Measurements from ENCODE around the gene MAP2K2. TPM values are rescaled to one million over a fixed set of nuclear protein-coding genes. Genes with fewer than 3 reads are reported as not detected.

Gene MAP2K2
- total RNA-seq, 1 donor from 2014 or later: 116 TPM

GRCh38 chr19:4051175-4052101 lies 72.5 kb downstream of the MAP2K2 start:
- Histone ChIP-seq H3K36me3 (ENCODE audit: control insufficient read depth, insufficient read depth, low read length) (peaks cover 34% of the 10 kb centered on the region), H3K27me3 (ENCODE audit: control insufficient read depth, insufficient read depth, low read length) (no peaks in the 10 kb centered on the region), H3K4me3 (ENCODE audit: low read depth, low read length) (no peak overlapping the region)
- peak; percentile 68 for DNase-seq (ENCODE audit: low read depth)
- TF ChIP-seq CTCF (IDR thresholded peaks at IDR 0.05; ENCODE audit: insufficient read depth, low read length, severe bottlenecking): no peak
- no peak for FAIRE-seq

- Histone ChIP-seq H3K4me3 (ENCODE audit: low read depth, low read length) (no peak overlapping the region), H3K36me3 (ENCODE audit: control insufficient read depth, insufficient read depth, low read length) (peaks cover 34% of the 10 kb centered on the region), H3K27me3 (ENCODE audit: control insufficient read depth, insufficient read depth, low read length) (no peaks in the 10 kb centered on the region)
- DNase-seq (ENCODE audit: low read depth): no peak
- no peak for TF ChIP-seq CTCF (IDR thresholded peaks at IDR 0.05; ENCODE audit: insufficient read depth, low read length, severe bottlenecking)
- FAIRE-seq: no peak
Observed at GRCh38 chr19:4049432-4049831, 74.5 kb downstream of the MAP2K2 start.

- H3K36me3 ChIP-seq (ENCODE audit: control insufficient read depth, insufficient read depth, low read length): peaks cover 28% of the 10 kb centered on the region
- no peaks in the 10 kb centered on the region for H3K27me3 ChIP-seq (ENCODE audit: control insufficient read depth, insufficient read depth, low read length)
- TF ChIP-seq CTCF (IDR thresholded peaks at IDR 0.05; ENCODE audit: insufficient read depth, low read length, severe bottlenecking): no peak
- FAIRE-seq (no peak), DNase-seq (ENCODE audit: low read depth) (no peak)
- no peak overlapping the region for H3K4me3 ChIP-seq (ENCODE audit: low read depth, low read length)
Observed at GRCh38 chr19:4046946-4047683, 76.8 kb downstream of the MAP2K2 start.

- Histone ChIP-seq H3K27me3 (ENCODE audit: control insufficient read depth, insufficient read depth, low read length) (no peaks in the 10 kb centered on the region), H3K36me3 (ENCODE audit: control insufficient read depth, insufficient read depth, low read length) (peaks cover 27% of the 10 kb centered on the region), H3K4me3 (ENCODE audit: low read depth, low read length) (no peak overlapping the region)
- DNase-seq (ENCODE audit: low read depth): no peak
- no peak for FAIRE-seq
- no peak for TF ChIP-seq CTCF (IDR thresholded peaks at IDR 0.05; ENCODE audit: insufficient read depth, low read length, severe bottlenecking)
Observed at GRCh38 chr19:4046362-4046691, 77.6 kb downstream of the MAP2K2 start.

GRCh38 chr19:4045597-4046361 lies 78.1 kb downstream of the MAP2K2 start:
- FAIRE-seq (no peak), DNase-seq (ENCODE audit: low read depth) (no peak)
- Histone ChIP-seq H3K36me3 (ENCODE audit: control insufficient read depth, insufficient read depth, low read length) (peaks cover 23% of the 10 kb centered on the region), H3K4me3 (ENCODE audit: low read depth, low read length) (no peak overlapping the region), H3K27me3 (ENCODE audit: control insufficient read depth, insufficient read depth, low read length) (no peaks in the 10 kb centered on the region)
- no peak for TF ChIP-seq CTCF (IDR thresholded peaks at IDR 0.05; ENCODE audit: insufficient read depth, low read length, severe bottlenecking)

All from bronchial epithelial cell (primary cell).